ENCODE measurements around the gene CPNE6. TPM values are rescaled to one million over a fixed set of nuclear protein-coding genes. Genes with fewer than 3 reads are reported as not detected.

Gene CPNE6
- total and polyA plus RNA-seq, 2 of the 8 experiments (the other 6 are each of a cell fraction or from before 2014, with no cell fraction given), result 0.05 TPM; not detected in 1

DNA sequence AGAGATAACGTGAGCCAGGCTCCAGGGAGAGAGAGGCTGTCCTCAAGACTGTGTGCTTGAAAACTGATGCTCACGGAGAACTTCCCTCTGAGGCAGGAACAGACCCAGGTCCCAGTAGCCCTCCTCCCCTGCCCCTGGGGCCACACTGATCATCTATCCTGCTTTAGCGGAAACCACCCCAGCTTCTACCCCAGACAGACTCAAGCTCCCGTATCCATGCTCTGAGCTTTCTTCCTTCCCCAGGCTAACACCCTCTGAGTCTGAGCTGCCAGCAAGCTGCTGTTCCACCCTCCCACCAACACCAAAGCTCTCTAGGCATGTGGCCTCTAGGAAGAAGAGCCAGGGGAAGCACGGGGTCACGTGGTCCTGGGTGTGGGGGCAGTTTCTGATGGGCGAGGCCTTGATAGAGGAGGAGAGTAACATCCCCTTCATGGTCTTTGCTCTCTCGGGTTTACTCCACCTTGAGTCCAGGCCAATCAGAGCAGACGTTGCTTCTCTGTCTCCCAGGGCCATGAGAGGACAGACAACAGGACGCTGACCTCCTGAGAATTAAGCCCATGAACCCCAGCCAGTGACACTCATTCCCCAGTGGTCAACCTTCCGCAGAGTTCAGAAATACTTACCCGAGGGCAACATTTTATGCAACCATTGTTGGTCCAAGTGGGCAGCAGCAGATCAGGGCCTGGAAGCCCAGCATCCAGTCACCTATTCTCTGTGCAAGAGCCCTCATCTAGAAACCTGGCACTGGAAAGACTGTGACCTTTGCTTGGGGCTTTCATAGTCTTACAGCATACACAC is 24.1 kb downstream of the CPNE6 start:
- Histone ChIP-seq H2AFZ (ENCODE audit: low read length) (no peak overlapping the region), H3K9me3 (ENCODE audit: insufficient read depth in 2 of 2, low read depth in 1 of 2, low read length in 1 of 2) (no peaks in the 10 kb centered on the region), H2BK12ac (ENCODE audit: low read depth, low read length) (peak overlapping the region; percentile 77; the same call in 1 of the 2 replicates), H4K91ac (replicated peaks; ENCODE audit: insufficient read length, low read length) (peak overlapping the region; percentile 7), H4K5ac (ENCODE audit: insufficient read length, low read depth, low read length) (peak overlapping the region; percentile 42), H3K4me2 (ENCODE audit: insufficient read depth in 1 of 2, low read depth in 2 of 2, low read length in 2 of 2) (peak overlapping the region; percentile 88 to 91), H3K23me2 (ENCODE audit: low read depth, low read length) (peaks cover 8% of the 10 kb centered on the region), H3K4me3 (ENCODE audit: extremely low read depth in 1 of 4, insufficient read depth in 2 of 4, low read depth in 3 of 4, low read length in 4 of 4) (peak overlapping the region; percentile 60 to 96 (median 84)), H4K8ac (ENCODE audit: extremely low read depth, insufficient read depth, low read length) (no peak overlapping the region), H3K27ac (ENCODE audit: low read depth, low read length) (peak overlapping the region; percentile 89; the same call in 1 of the 2 replicates), H3K79me2 (ENCODE audit: control insufficient read depth in 1 of 2, insufficient read depth in 2 of 2, low read length in 2 of 2) (peaks cover 0 to 21% of the 10 kb centered on the region in 2 experiments; a peak in 2 of 4 replicates), H2AK5ac (ENCODE audit: low read depth, low read length) (peak overlapping the region; percentile 2; the same call in 1 of the 2 replicates), H3K9ac (replicated peaks in 1 of 4; ENCODE audit: extremely low read depth in 1 of 4, low read depth in 3 of 4, low read length in 3 of 4) (peak overlapping the region; percentile 87 to 95 (median 90)), H3K56ac (replicated peaks; ENCODE audit: insufficient read length, low read depth, low read length) (peak overlapping the region; percentile 97), H4K20me1 (replicated peaks in 1 of 2; ENCODE audit: control insufficient read depth in 1 of 2, insufficient read depth in 2 of 2, low read length in 2 of 2) (peaks cover 7 to 11% of the 10 kb centered on the region in 2 experiments), H2BK20ac (ENCODE audit: low read length) (0 out of 2 replicates have a peak overlapping the region, but pooled peaks have one; percentile 35), H3K4ac (replicated peaks; ENCODE audit: insufficient read length, low read depth, low read length) (peak overlapping the region; percentile 63), H3K79me1 (ENCODE audit: low read depth, low read length) (peaks cover 5% of the 10 kb centered on the region), H2BK120ac (replicated peaks; ENCODE audit: low read depth, low read length) (no peak overlapping the region), H3K4me1 (replicated peaks in 1 of 4; ENCODE audit: control insufficient read depth in 3 of 4, insufficient read depth in 4 of 4, low read length in 3 of 4) (peaks cover 5 to 13% (median 8%) of the 10 kb centered on the region in 4 experiments), H3K23ac (ENCODE audit: insufficient read length) (no peak overlapping the region), H3K18ac (ENCODE audit: extremely low read depth, low read length) (peak overlapping the region; percentile 97), H3K27me3 (replicated peaks in 1 of 4; ENCODE audit: control insufficient read depth in 3 of 4, extremely low read depth in 1 of 4, insufficient read depth in 3 of 4, low read length in 3 of 4) (no peaks in the 10 kb centered on the region), H2BK5ac (ENCODE audit: low read depth, low read length) (peak overlapping the region; percentile 55; the same call in 1 of the 2 replicates), H3K14ac (ENCODE audit: insufficient read length) (no peak overlapping the region), H2BK15ac (ENCODE audit: low read length) (peak overlapping the region; percentile 73; the same call in 1 of the 2 replicates), H3K36me3 (ENCODE audit: control insufficient read depth in 2 of 4, insufficient read depth in 4 of 4, low read length in 3 of 4) (peaks cover 9 to 34% (median 19%) of the 10 kb centered on the region in 4 experiments; a peak in 6 of 8 replicates)
- WGBS, 2 experiments (ENCODE audit: extremely low coverage in 1 of 2, insufficient coverage in 1 of 2, insufficient read length in 1 of 2, insufficient replicate concordance in 2 of 2, low coverage in 1 of 2, low lambda C conversion rate in 2 of 2, missing lambda C conversion rate in 1 of 2), result 32% methylated on average over 11 of the region's 12 CpGs; no CpG with 5 or more reads in 1 of the 2 experiments
- DNase-seq (ENCODE audit: low read depth in 1 of 2, low spot score in 2 of 2), result peak in 1 of 2 experiments; percentile 71
- CTCF ChIA-PET (ENCODE audit: partially characterized antibody), result interaction anchor here (1.1 to 12.8 kb wide), 6 partner anchors 10 to 61 kb away, joined by 3 to 316 read pairs (median 7); partner anchors contain the start of gene CPNE6
- POLR2A ChIA-PET (ENCODE audit: partially characterized antibody), result interaction anchor here (0.6 to 23.9 kb wide), 27 partner anchors 10 to 545 kb away, joined by 3 to 626 read pairs (median 9); partner anchors contain the start of genes CARMIL3, CPNE6, DCAF11 and EMC9
- peak; percentile 7 for FAIRE-seq
- TF ChIP-seq TBP (IDR thresholded peaks at IDR 0.05; ENCODE audit: low read depth, low read length), result peak; percentile 89
- no peak for TF ChIP-seq TCF12 (IDR thresholded peaks at IDR 0.05; ENCODE audit: low read depth, low read length)
- TF ChIP-seq TAF7 (optimal IDR thresholded peaks at IDR 0.05; ENCODE audit: borderline replicate concordance, low read depth, low read length), result peak; percentile 95
- TF ChIP-seq, protein P1, sequence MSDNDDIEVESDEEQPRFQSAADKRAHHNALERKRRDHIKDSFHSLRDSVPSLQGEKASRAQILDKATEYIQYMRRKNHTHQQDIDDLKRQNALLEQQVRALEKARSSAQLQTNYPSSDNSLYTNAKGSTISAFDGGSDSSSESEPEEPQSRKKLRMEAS (IDR thresholded peaks at IDR 0.05), result peak; percentile 95
- no peak for TF ChIP-seq CTBP2 (IDR thresholded peaks at IDR 0.05; ENCODE audit: borderline replicate concordance, insufficient read depth, insufficient read length, low read length)
- TF ChIP-seq POLR2A (IDR thresholded peaks at IDR 0.05; ENCODE audit: control extremely low read depth in 1 of 2, low read depth in 2 of 2, low read length in 2 of 2), result peak; percentile 84 to 93
- TF ChIP-seq, protein P2, sequence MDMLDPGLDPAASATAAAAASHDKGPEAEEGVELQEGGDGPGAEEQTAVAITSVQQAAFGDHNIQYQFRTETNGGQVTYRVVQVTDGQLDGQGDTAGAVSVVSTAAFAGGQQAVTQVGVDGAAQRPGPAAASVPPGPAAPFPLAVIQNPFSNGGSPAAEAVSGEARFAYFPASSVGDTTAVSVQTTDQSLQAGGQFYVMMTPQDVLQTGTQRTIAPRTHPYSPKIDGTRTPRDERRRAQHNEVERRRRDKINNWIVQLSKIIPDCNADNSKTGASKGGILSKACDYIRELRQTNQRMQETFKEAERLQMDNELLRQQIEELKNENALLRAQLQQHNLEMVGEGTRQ (IDR thresholded peaks at IDR 0.05; ENCODE audit: low read length), result peak; percentile 90
- 0 out of 2 replicates have a peak, but pooled peaks have one; percentile 42 for TF ChIP-seq GTF2F1 (IDR thresholded peaks at IDR 0.05; ENCODE audit: borderline replicate concordance, low read depth, low read length)
- peak; percentile 93 for TF ChIP-seq POLR2AphosphoS5 (IDR thresholded peaks at IDR 0.05; ENCODE audit: low read depth, low read length)

All from H1 (cell line).